ENCODE measurements around the gene SAMD4A.

DNA sequence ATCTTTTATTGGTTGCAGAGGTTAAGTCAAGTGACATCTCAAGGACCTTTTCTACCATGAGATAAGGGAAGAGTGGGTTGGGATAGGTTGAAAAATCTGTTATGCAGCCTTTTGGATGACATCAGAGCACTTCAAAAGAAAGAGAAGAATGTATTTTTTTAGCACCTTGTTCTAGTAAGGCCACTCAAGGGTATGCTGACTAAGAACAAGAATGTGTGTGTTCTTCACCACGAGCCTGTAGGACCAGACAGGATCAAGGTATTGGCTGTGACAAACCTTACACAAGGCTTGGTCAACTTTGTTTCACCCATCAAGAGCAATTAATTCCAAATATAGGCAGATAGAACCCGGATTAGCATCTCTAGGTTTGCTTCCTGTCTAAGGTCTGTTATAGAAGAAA, 142.5 kb downstream of the SAMD4A start:
- TF ChIP-seq, protein P1, sequence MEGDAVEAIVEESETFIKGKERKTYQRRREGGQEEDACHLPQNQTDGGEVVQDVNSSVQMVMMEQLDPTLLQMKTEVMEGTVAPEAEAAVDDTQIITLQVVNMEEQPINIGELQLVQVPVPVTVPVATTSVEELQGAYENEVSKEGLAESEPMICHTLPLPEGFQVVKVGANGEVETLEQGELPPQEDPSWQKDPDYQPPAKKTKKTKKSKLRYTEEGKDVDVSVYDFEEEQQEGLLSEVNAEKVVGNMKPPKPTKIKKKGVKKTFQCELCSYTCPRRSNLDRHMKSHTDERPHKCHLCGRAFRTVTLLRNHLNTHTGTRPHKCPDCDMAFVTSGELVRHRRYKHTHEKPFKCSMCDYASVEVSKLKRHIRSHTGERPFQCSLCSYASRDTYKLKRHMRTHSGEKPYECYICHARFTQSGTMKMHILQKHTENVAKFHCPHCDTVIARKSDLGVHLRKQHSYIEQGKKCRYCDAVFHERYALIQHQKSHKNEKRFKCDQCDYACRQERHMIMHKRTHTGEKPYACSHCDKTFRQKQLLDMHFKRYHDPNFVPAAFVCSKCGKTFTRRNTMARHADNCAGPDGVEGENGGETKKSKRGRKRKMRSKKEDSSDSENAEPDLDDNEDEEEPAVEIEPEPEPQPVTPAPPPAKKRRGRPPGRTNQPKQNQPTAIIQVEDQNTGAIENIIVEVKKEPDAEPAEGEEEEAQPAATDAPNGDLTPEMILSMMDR (IDR thresholded peaks at IDR 0.05; ENCODE audit: low read length) = no peak
- no peak for TF ChIP-seq EZH2 (IDR thresholded peaks at IDR 0.05; ENCODE audit: borderline replicate concordance, low read length)

Measured in OCI-LY1 (cell line).